MCF 10A (cell line): ENCODE measurements around the gene DYNC2I2. TPM values are rescaled to one million over a fixed set of nuclear protein-coding genes. Genes with fewer than 3 reads are reported as not detected.

Source experiments
- BruUV-seq: library from RNA; stranded (reverse); fragments of 400-500 nt; replicated peaks from 2 replicates; lab custom pipeline; 2021; lab: Mats Ljungman, UMichigan
- CTCF ChIA-PET: fragments of 300-600 bp; sonication (Branson Sonifier 250); formaldehyde crosslinking; extraction: SDS; loops from one replicate; lab custom pipeline; 2021; ENCODE audit warnings: antibody characterized with exemption, inconsistent platforms; lab: Yijun Ruan, JAX
- POLR2A ChIA-PET: fragments of 300-600, 350-650 bp; sonication (Branson Sonifier 250); formaldehyde crosslinking; extraction: SDS; loops from one replicate; lab custom pipeline; 2020; ENCODE audit warnings: antibody characterized with exemption, inconsistent platforms; lab: Yijun Ruan, JAX
- DNase-seq: peaks from one replicate; pipeline ENCODE4 v3.0.0-alpha.2; 2018; ENCODE audit not compliant: unreplicated experiment
- H3K27ac Mint-ChIP-seq: one replicate; pipeline ENCODE4 v1.8.0; 2022; ENCODE audit warnings: mild to moderate bottlenecking, low read depth, mixed read lengths; ENCODE audit not compliant: unreplicated experiment
- H3K27me3 Mint-ChIP-seq: one replicate; pipeline ENCODE4 v1.8.0; 2022; ENCODE audit warnings: mixed read lengths; ENCODE audit not compliant: insufficient read depth, unreplicated experiment
- H3K36me3 Mint-ChIP-seq: one replicate; pipeline ENCODE4 v1.8.0; 2022; ENCODE audit warnings: mild to moderate bottlenecking, moderate library complexity, mixed read lengths; ENCODE audit not compliant: insufficient read depth, unreplicated experiment
- H3K4me1 Mint-ChIP-seq: one replicate; pipeline ENCODE4 v1.8.0; 2022; ENCODE audit warnings: mixed read lengths; ENCODE audit not compliant: insufficient read depth, unreplicated experiment
- H3K4me3 Mint-ChIP-seq: one replicate; pipeline ENCODE4 v1.8.0; 2022; ENCODE audit warnings: mild to moderate bottlenecking, moderate library complexity, mixed read lengths; ENCODE audit not compliant: unreplicated experiment
- H3K9me3 Mint-ChIP-seq: one replicate; pipeline ENCODE4 v1.8.0; 2022; ENCODE audit warnings: mixed read lengths; ENCODE audit not compliant: unreplicated experiment
- CTCF ChIP-seq: fragments of 200-600 bp; IDR thresholded peaks from one replicate; pipeline ENCODE4 v1.8.0; 2022; ENCODE audit warnings: antibody characterized with exemption, mild to moderate bottlenecking; ENCODE audit not compliant: unreplicated experiment
- intact Hi-C: fragments of 100-400 bp; cut with micrococcal nuclease; formaldehyde crosslinking; loops from 2 replicates; pipeline ENCODE4 v1.14.1; 2022
- total RNA-seq: library from RNA; stranded (reverse); gene quantifications from 2 replicates; pipeline ENCODE4 v1.2.3, GENCODE V29; 2022

The DYNC2I2 gene
- total RNA-seq, 1 experiment from 2014 or later: 43.7 TPM

- Mint-ChIP-seq H3K9me3 (no peaks in the 10 kb centered on the region), H3K4me3 (peak overlapping the region; percentile 69), H3K27me3 (no peaks in the 10 kb centered on the region), H3K4me1 (peaks cover 25% of the 10 kb centered on the region), H3K27ac (peak overlapping the region; percentile 94), H3K36me3 (peaks cover 76% of the 10 kb centered on the region)
- intact Hi-C loops: loop anchor here (1.0 to 10.0 kb wide), 5 partner anchors 48 to 196 kb away; partner anchors contain the start of genes ENDOG and ODF2
- no TSS peak for BruUV-seq
- no peak for DNase-seq
- ChIA-PET POLR2A (interaction anchor here (0.6 to 4.4 kb wide), 18 partner anchors 9 to 272 kb away, joined by 3 to 64 read pairs (median 8); partner anchors contain the start of genes ENDOG, GLE1, SET and SPOUT1), CTCF (interaction anchor here (0.5 to 4.8 kb wide), 22 partner anchors 9 to 433 kb away, joined by 3 to 18 read pairs (median 4); partner anchors contain the start of gene DYNC2I2)
- TF ChIP-seq CTCF: no peak
Observed at GRCh38 chr9:128634651-128635262, 21.9 kb downstream of the DYNC2I2 start.

- CTCF ChIA-PET: interaction anchor here (0.7 to 2.5 kb wide), 5 partner anchors 12 to 211 kb away, joined by 3 to 9 read pairs (median 4); no protein-coding TSS in a partner anchor
- no peak for TF ChIP-seq CTCF
- H3K4me3 Mint-ChIP-seq: peak overlapping the region; percentile 69
- TSS peak; percentile 72 for BruUV-seq
- H3K9me3 Mint-ChIP-seq: no peaks in the 10 kb centered on the region
- intact Hi-C loops: loop anchor here (2.0 to 10.0 kb wide), 2 partner anchors 57 to 181 kb away; partner anchors contain the start of gene ENDOG
- H3K27ac Mint-ChIP-seq: peak overlapping the region; percentile 94
- no peaks in the 10 kb centered on the region for H3K27me3 Mint-ChIP-seq
- peaks cover 25% of the 10 kb centered on the region for H3K4me1 Mint-ChIP-seq
- POLR2A ChIA-PET: interaction anchor here (1.1 to 4.4 kb wide), 11 partner anchors 9 to 264 kb away, joined by 3 to 64 read pairs (median 8); partner anchors contain the start of genes ENDOG, SET, SPTAN1 and URM1
- H3K36me3 Mint-ChIP-seq: peaks cover 76% of the 10 kb centered on the region
- DNase-seq: no peak
Observed at GRCh38 chr9:128634111-128634510, 22.5 kb downstream of the DYNC2I2 start.

- Mint-ChIP-seq H3K4me1 (peaks cover 25% of the 10 kb centered on the region), H3K4me3 (no peak overlapping the region), H3K9me3 (no peaks in the 10 kb centered on the region), H3K27me3 (no peaks in the 10 kb centered on the region), H3K36me3 (peaks cover 76% of the 10 kb centered on the region), H3K27ac (peak overlapping the region; percentile 94)
- no peak for DNase-seq
- POLR2A ChIA-PET: interaction anchor here (1.0 to 4.4 kb wide), 8 partner anchors 12 to 185 kb away, joined by 3 to 64 read pairs (median 6); partner anchors contain the start of genes ENDOG and SET
- CTCF ChIA-PET: interaction anchor here (0.7 to 2.1 kb wide), 6 partner anchors 11 to 211 kb away, joined by 3 to 8 read pairs (median 3); no protein-coding TSS in a partner anchor
- intact Hi-C loops: loop anchor here (10.0 kb wide), 1 partner anchor 181 kb away; the partner anchor contains the start of gene ENDOG
- TF ChIP-seq CTCF: no peak
- no TSS peak for BruUV-seq
Observed at GRCh38 chr9:128633601-128634000, 23.0 kb downstream of the DYNC2I2 start.

- intact Hi-C loops: loop anchor here (10.0 kb wide), 1 partner anchor 182 kb away; the partner anchor contains the start of gene ENDOG
- POLR2A ChIA-PET: interaction anchor here (1.0 to 4.4 kb wide), 6 partner anchors 25 to 138 kb away, joined by 3 to 64 read pairs (median 4); partner anchors contain the start of gene SET
- H3K36me3 Mint-ChIP-seq: peaks cover 76% of the 10 kb centered on the region
Observed at GRCh38 chr9:128633057-128633456, 23.6 kb downstream of the DYNC2I2 start.

More at GRCh38 chr9:128633057-128633456, 23.6 kb downstream of the DYNC2I2 start:
- CTCF ChIA-PET: interaction anchor here (0.7 to 2.1 kb wide), 5 partner anchors 9 to 101 kb away, joined by 3 to 8 read pairs (median 3); no protein-coding TSS in a partner anchor
- Mint-ChIP-seq H3K27me3 (no peaks in the 10 kb centered on the region), H3K4me3 (no peak overlapping the region), H3K27ac (no peak overlapping the region), H3K4me1 (peaks cover 25% of the 10 kb centered on the region), H3K9me3 (no peaks in the 10 kb centered on the region)
- no peak for DNase-seq
- TF ChIP-seq CTCF: no peak
- TSS peak; percentile 91 for BruUV-seq
